Calu3 (cell line): ENCODE results near the gene TRAPPC3. TPM values are rescaled to one million over a fixed set of nuclear protein-coding genes. Genes with fewer than 3 reads are reported as not detected.

Experiments
- BruUV-seq: library from RNA; stranded (reverse); fragments of 400-500 nt; replicated peaks from 2 replicates; lab custom pipeline; 2021; lab: Mats Ljungman, UMichigan
- CTCF ChIA-PET: fragments of 300-600 bp; sonication (Branson Sonifier 250); formaldehyde crosslinking; loops from one replicate; lab custom pipeline; 2022; ENCODE audit warnings: antibody characterized with exemption; lab: Charles Lee
- DNase-seq: peaks from one replicate; pipeline ENCODE4 v3.0.0; 2022
- H3K27ac Mint-ChIP-seq: one replicate; pipeline ENCODE4 v1.8.0; 2022; ENCODE audit warnings: mixed read lengths; ENCODE audit not compliant: unreplicated experiment
- H3K27me3 Mint-ChIP-seq: one replicate; pipeline ENCODE4 v1.8.0; 2022; ENCODE audit warnings: mixed read lengths; ENCODE audit not compliant: unreplicated experiment
- H3K36me3 Mint-ChIP-seq: one replicate; pipeline ENCODE4 v1.8.0; 2022; ENCODE audit warnings: mild to moderate bottlenecking, moderate library complexity, mixed read lengths; ENCODE audit not compliant: insufficient read depth, unreplicated experiment
- H3K4me1 Mint-ChIP-seq: one replicate; pipeline ENCODE4 v1.8.0; 2022; ENCODE audit warnings: mild to moderate bottlenecking, low read depth, mixed read lengths; ENCODE audit not compliant: unreplicated experiment
- H3K4me3 Mint-ChIP-seq: one replicate; pipeline ENCODE4 v1.8.0; 2022; ENCODE audit warnings: mild to moderate bottlenecking, low read depth, moderate library complexity, mixed read lengths; ENCODE audit not compliant: unreplicated experiment
- H3K9me3 Mint-ChIP-seq: one replicate; pipeline ENCODE4 v1.8.0; 2022; ENCODE audit warnings: low read depth, mixed read lengths; ENCODE audit not compliant: unreplicated experiment
- intact Hi-C: fragments of 100-400 bp; cut with micrococcal nuclease; formaldehyde crosslinking; loops from one replicate; pipeline ENCODE4 v1.10.0; 2022; ENCODE audit not compliant: unreplicated experiment
- total RNA-seq: library from RNA; stranded (reverse); gene quantifications from 2 replicates; pipeline ENCODE4 v1.2.3, GENCODE V29; 2022
- TF ChIP-seq, protein P1 (sequence below): fragments of 200-600 bp; IDR thresholded peaks from one replicate; pipeline ENCODE4 v1.8.0; 2022; ENCODE audit warnings: antibody characterized with exemption; ENCODE audit not compliant: unreplicated experiment

TRAPPC3 gene
- total RNA-seq, 1 experiment from 2014 or later: 70.3 TPM

DNA sequence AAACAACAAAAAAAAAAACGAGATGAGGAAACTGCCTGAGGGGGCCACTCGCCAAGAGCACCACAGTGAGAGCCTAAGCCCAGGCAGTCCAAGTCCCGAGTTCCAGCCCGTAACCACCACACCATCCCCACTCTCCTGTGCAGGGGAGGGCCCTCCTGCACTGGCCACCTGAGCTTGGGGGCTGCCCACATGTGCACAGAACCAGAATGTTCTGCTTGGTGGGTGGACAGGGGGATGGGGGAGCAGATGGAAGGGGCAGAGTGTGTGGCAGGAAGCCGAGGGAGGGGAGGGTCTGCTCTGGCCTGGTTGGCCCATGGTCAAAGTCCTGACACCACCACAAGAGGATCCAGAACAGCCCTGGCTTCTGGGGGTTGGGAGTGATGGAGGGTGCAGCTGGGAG is 43.0 kb downstream of the TRAPPC3 start:
- Mint-ChIP-seq H3K27me3 (peaks cover 20% of the 10 kb centered on the region), H3K36me3 (no peaks in the 10 kb centered on the region), H3K27ac (no peak overlapping the region), H3K9me3 (no peaks in the 10 kb centered on the region), H3K4me3 (no peak overlapping the region), H3K4me1 (peaks cover 9% of the 10 kb centered on the region)
- intact Hi-C loops: no loop called here
- TF ChIP-seq, protein P1, sequence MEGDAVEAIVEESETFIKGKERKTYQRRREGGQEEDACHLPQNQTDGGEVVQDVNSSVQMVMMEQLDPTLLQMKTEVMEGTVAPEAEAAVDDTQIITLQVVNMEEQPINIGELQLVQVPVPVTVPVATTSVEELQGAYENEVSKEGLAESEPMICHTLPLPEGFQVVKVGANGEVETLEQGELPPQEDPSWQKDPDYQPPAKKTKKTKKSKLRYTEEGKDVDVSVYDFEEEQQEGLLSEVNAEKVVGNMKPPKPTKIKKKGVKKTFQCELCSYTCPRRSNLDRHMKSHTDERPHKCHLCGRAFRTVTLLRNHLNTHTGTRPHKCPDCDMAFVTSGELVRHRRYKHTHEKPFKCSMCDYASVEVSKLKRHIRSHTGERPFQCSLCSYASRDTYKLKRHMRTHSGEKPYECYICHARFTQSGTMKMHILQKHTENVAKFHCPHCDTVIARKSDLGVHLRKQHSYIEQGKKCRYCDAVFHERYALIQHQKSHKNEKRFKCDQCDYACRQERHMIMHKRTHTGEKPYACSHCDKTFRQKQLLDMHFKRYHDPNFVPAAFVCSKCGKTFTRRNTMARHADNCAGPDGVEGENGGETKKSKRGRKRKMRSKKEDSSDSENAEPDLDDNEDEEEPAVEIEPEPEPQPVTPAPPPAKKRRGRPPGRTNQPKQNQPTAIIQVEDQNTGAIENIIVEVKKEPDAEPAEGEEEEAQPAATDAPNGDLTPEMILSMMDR: no peak
- no TSS peak for BruUV-seq
- CTCF ChIA-PET: interaction anchor here (0.5 to 0.9 kb wide), 4 partner anchors 16 to 241 kb away, joined by 3 to 5 read pairs (median 4); no protein-coding TSS in a partner anchor
- DNase-seq: no peak

DNA sequence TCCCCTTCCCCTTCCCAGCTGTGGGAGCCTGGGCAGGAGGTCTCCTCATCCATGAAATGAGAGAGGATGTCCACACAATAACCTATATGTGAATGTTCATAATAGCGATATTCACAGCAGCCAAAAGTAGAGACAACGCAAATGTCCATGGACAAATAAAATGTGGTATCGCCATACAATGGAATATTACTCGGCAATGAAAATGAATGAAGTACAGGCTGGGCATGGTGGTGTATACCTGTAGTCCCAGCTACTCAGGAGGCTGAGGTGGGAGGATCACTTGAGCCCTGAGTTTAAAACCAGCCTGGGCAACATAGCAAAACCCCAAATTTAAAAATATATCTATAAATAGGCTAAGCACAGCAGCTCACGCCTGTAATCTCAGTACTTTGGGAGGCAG is 47.7 kb downstream of the TRAPPC3 start:
- Mint-ChIP-seq H3K4me1 (peaks cover 10% of the 10 kb centered on the region), H3K27me3 (no peaks in the 10 kb centered on the region), H3K9me3 (no peaks in the 10 kb centered on the region), H3K4me3 (no peak overlapping the region), H3K27ac (no peak overlapping the region), H3K36me3 (peaks cover 7% of the 10 kb centered on the region)
- no peak for DNase-seq
- TF ChIP-seq, protein P1: no peak
- intact Hi-C loops: loop anchor here (2.0 kb wide), 1 partner anchor 183 kb away; no protein-coding TSS in a partner anchor
- no TSS peak for BruUV-seq
- CTCF ChIA-PET: interaction anchor here (1.2 to 1.4 kb wide), 2 partner anchors 33 to 86 kb away, joined by 4 to 5 read pairs; no protein-coding TSS in a partner anchor

DNA sequence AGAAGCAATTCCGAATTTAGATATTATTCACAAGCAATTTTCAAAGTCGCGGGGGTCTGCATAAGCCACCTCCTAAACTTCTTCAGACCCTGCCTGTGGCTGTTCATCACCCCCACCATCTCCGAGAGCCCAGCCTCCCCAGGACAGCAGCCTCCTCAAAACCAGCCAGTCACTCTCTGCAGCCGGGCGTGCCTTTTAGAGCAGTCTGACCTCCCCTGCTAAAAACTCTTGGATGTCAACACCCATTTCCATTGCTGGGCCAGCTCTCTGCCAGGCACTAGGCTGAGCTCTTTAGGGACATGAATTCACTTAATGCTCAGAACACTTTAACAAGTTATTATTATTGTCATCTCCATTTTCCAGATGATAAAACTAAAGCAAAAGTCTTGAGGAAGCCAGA is 48.9 kb downstream of the TRAPPC3 start:
- H3K36me3 Mint-ChIP-seq: peaks cover 12% of the 10 kb centered on the region
- intact Hi-C loops: loop anchor here (1.0 to 2.0 kb wide), 2 partner anchors 88 to 184 kb away; no protein-coding TSS in a partner anchor

DNA sequence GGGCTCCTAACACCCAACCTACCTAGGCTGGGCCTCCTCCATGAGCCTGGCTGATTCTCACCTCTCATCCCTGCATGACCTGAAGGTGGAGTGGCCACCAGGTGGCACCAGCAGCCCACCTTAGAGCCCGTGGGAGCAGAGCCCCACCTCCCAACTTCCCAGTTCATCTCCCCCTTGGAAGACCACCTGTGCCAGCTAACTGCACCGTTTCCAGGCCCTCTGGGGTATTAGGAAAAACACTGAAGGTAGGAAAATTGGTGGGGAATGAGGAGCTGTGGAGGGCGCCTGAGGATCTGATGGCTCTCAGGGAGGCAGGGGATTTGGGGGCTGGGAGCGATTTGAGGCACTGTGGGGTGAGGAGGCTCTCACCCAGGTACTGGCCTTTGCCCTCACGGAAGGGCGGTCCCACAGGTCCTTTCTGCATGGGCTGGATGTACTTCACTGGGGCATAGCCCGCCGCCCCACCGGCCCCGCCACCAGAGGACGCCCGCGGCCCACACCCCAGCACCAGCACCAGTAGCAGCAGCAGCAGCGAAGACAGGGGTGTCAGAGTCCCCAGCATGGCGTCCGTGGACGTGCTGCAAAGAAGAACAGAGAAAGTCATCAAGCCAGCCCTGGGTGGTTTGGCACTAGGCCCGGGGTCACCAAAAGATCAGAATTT is 49.5 kb downstream of the TRAPPC3 start:
- H3K36me3 Mint-ChIP-seq: peaks cover 12% of the 10 kb centered on the region

More for the DNA sequence above, 48.9 kb downstream of the TRAPPC3 start:
- H3K27me3 Mint-ChIP-seq: no peaks in the 10 kb centered on the region
- H3K4me1 Mint-ChIP-seq: peaks cover 10% of the 10 kb centered on the region
- CTCF ChIA-PET: interaction anchor here (1.1 to 1.8 kb wide), 2 partner anchors 34 to 61 kb away, joined by 3 to 16 read pairs; no protein-coding TSS in a partner anchor
- no peak overlapping the region for H3K27ac Mint-ChIP-seq
- no peak for DNase-seq
- BruUV-seq: no TSS peak
- TF ChIP-seq, protein P1: no peak
- H3K4me3 Mint-ChIP-seq: peak overlapping the region; percentile 51
- no peaks in the 10 kb centered on the region for H3K9me3 Mint-ChIP-seq

More for the DNA sequence above, 49.5 kb downstream of the TRAPPC3 start:
- CTCF ChIA-PET: interaction anchor here (1.0 to 1.8 kb wide), 3 partner anchors 35 to 61 kb away, joined by 3 to 16 read pairs (median 3); partner anchors contain the start of gene TRAPPC3
- Mint-ChIP-seq H3K4me1 (peaks cover 10% of the 10 kb centered on the region), H3K9me3 (no peaks in the 10 kb centered on the region), H3K27me3 (no peaks in the 10 kb centered on the region), H3K4me3 (peak overlapping the region; percentile 51), H3K27ac (peak overlapping the region; percentile 47)
- intact Hi-C loops: loop anchor here (1.0 to 2.0 kb wide), 3 partner anchors 34 to 185 kb away; no protein-coding TSS in a partner anchor
- DNase-seq: peak; percentile 89
- BruUV-seq: no TSS peak
- TF ChIP-seq, protein P1: peak; percentile 95
